GM13976 (cell line): Measurements from ENCODE around the gene PLB1.

Experiments
- DNase-seq: peaks from one replicate; pipeline ENCODE4 v3.0.0; 2012; ENCODE audit warnings: low spot score
- in situ Hi-C: fragments of 300-500 bp; cut with MboI; formaldehyde crosslinking; loops from one replicate; pipeline ENCODE4 v1.12.0; 2022; ENCODE audit warnings: low sequenced_read_pairs, mixed read lengths, inconsistent platforms; ENCODE audit not compliant: unreplicated experiment
- TF ChIP-seq, protein P1 (sequence below): IDR thresholded peaks from 2 replicates; pipeline ENCODE4 v1.5.1; 2012; ENCODE audit warnings: borderline replicate concordance, mild to moderate bottlenecking; ENCODE audit not compliant: insufficient read depth; ENCODE audit errors: extremely low read depth, missing control alignments, control extremely low read depth

The PLB1 gene

DNA sequence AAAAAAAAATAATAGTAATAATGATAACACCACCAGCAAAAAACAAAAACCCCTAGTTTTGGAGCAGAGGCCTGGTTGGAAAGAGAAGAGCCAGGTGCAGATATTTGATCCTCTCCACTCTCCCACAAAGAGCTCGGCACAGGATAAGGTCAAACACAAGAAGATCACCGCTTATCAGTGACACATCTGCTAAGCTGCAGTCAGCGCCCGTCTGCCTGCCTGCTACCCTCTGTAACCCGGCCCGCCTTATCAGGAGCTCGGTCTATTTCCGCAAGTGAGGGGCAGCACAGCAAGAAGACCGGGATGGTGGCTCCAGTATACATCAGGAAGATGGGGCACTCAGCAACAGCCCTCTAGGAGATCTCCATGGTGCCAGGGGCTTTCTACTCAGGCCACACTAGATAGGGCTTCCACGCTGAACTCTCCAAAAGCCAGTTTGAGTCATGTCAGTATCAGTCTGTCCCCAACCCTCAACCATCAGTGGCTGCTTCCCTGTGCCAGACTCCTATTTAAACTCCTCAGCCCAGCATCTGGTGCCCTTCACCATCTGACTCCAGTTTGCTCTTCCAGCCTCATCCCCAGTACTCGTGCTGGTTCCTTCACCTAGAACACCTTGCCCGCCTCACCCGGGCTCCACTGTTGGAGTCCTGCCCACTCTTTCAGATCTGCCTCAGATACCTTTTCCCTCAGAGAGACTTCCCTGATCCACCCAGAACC, 188.4 kb downstream of the PLB1 start:
- in situ Hi-C loops: no loop called here
- TF ChIP-seq, protein P1, sequence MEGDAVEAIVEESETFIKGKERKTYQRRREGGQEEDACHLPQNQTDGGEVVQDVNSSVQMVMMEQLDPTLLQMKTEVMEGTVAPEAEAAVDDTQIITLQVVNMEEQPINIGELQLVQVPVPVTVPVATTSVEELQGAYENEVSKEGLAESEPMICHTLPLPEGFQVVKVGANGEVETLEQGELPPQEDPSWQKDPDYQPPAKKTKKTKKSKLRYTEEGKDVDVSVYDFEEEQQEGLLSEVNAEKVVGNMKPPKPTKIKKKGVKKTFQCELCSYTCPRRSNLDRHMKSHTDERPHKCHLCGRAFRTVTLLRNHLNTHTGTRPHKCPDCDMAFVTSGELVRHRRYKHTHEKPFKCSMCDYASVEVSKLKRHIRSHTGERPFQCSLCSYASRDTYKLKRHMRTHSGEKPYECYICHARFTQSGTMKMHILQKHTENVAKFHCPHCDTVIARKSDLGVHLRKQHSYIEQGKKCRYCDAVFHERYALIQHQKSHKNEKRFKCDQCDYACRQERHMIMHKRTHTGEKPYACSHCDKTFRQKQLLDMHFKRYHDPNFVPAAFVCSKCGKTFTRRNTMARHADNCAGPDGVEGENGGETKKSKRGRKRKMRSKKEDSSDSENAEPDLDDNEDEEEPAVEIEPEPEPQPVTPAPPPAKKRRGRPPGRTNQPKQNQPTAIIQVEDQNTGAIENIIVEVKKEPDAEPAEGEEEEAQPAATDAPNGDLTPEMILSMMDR: no peak
- DNase-seq: no peak

DNA sequence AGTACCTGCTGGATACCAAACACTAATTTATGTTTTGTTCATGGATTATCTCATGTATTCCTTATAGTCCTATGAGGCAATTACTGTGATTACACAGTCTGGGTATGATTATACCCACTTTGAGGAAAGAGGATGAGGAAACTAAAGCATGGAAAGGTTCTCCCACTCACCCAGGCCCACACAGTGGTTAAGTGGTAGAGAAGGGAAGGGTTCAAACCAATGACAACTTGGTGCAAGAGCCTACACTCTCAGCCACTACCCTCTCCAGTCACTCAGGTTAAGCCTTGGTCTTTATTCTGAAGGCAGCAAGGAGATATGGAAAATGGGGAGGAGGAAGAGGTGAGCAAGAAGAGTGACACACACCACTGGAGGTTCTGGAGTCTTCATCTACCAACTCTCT, 191.3 kb downstream of the PLB1 start:
- TF ChIP-seq, protein P1: no peak
- in situ Hi-C loops: no loop called here

DNA sequence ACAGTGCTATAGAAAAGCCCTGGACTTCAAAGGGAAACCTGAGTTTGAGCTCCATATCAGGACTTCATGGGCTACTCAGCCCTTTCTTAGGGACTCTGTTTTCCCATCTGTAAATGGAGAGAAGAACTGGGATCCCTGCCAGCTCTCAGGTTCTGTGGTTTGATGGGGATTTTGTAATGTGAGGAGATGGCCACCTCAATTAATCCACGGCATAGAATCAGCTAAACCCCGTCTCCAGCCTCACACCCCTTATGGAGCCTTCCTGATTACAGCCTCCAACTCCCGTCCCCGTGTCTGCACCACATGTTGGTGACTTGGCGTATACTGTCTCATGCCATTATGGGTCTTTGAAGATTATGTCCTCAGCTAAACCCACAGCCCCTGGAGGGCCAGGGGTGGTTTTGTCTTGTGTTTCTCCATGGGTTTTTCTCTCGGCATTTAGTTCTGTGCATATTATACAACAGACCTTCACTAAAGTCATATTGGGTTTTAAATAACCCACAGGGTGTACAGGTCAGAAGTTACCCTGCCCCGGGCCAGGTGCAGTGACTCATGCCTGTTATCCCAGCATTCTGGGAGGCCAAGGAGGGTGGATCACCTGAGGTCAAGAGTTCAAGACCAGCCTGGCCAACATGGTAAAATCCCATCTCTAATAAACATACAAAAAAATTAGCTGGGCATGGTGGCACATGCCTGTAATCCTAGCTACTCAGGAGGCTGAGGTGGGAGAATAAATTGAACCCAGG, 192.0 kb downstream of the PLB1 start:
- TF ChIP-seq, protein P1: no peak
- in situ Hi-C loops: no loop called here
- DNase-seq: no peak

More for the DNA sequence above, 191.3 kb downstream of the PLB1 start:
- no peak for DNase-seq

DNA sequence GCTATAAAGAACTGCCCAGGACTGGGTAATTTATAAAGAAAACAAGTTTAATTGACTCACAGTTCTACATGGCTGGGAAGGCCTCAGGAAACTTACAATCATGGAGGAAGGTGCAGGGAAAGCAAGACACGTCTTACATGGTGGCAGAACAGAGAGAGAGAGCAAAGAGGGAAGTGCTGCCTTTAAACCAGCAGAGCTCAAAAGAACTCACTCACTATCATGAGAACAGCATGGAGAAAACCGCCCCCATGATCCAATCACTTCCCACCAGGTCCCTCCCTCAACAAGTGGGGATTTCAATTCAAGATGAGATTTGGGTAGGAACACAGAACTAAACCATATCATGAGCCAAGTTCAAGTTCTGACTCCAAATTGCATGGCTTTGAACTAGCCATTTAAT, 193.0 kb downstream of the PLB1 start:
- in situ Hi-C loops: no loop called here
- no peak for DNase-seq
- TF ChIP-seq, protein P1: no peak

GRCh38 chr2:28689771-28690170, 193.9 kb downstream of the PLB1 start:
- in situ Hi-C loops: no loop called here
- TF ChIP-seq, protein P1: no peak
- no peak for DNase-seq

- TF ChIP-seq, protein P1: no peak
- in situ Hi-C loops: no loop called here
- DNase-seq: no peak
These were observed 196.6 kb downstream of the PLB1 start for GRCh38 chr2:28692411-28692810.
